HG02870 (cell line): ENCODE results near the gene OR10H1.
"Not testable (repeated sequence)": the region's sequence is repeated elsewhere in the genome, so short reads cannot be mapped to it uniquely, and the experiment has no call there.

ENCODE experiments used
- ATAC-seq: cut with Tn5 transposase; IDR thresholded peaks from one replicate; pipeline ENCODE4 v1.9.1; 2021; ENCODE audit warnings: mild to moderate bottlenecking, moderate library complexity; ENCODE audit not compliant: unreplicated experiment

OR10H1 gene

GRCh38 chr19:15815306-15815705 lies at the start of gene OR10H1:
OR10H1 (minus strand) TSS chr19:15815664; CDS start chr19:15808037, 7,627 bp downstream.
- no peak for ATAC-seq

- no peak for ATAC-seq
Measured at GRCh38 chr19:15864824-15865223, 49.4 kb upstream of the OR10H1 start.

- ATAC-seq = no peak
Measured at GRCh38 chr19:15863272-15863671, 47.8 kb upstream of the OR10H1 start.

- ATAC-seq = no peak
Measured at GRCh38 chr19:15862444-15862843, 47.0 kb upstream of the OR10H1 start.

- no peak for ATAC-seq
Measured at GRCh38 chr19:15860522-15860921, 45.1 kb upstream of the OR10H1 start.

GRCh38 chr19:15859187-15859586 lies 43.7 kb upstream of the OR10H1 start:
- ATAC-seq = no peak

GRCh38 chr19:15850385-15850784 lies 34.9 kb upstream of the OR10H1 start:
- ATAC-seq = no peak

- no peak for ATAC-seq
Measured at GRCh38 chr19:15846923-15847322, 31.5 kb upstream of the OR10H1 start.

GRCh38 chr19:15843894-15844222 lies 28.4 kb upstream of the OR10H1 start:
- ATAC-seq = not testable (repeated sequence)

- ATAC-seq = no peak
Measured at GRCh38 chr19:15843203-15843893, 27.9 kb upstream of the OR10H1 start.

GRCh38 chr19:15841875-15842569 lies 26.6 kb upstream of the OR10H1 start:
- no peak for ATAC-seq

- no peak for ATAC-seq
Measured at GRCh38 chr19:15840833-15841232, 25.4 kb upstream of the OR10H1 start.

GRCh38 chr19:15839888-15840287 lies 24.4 kb upstream of the OR10H1 start:
- not testable (repeated sequence) for ATAC-seq

GRCh38 chr19:15838351-15838750 lies 22.9 kb upstream of the OR10H1 start:
- ATAC-seq = no peak

- ATAC-seq = no peak
Measured at GRCh38 chr19:15837221-15837731, 21.8 kb upstream of the OR10H1 start.

- peak; percentile 97 for ATAC-seq
Measured at GRCh38 chr19:15836330-15837220, 21.1 kb upstream of the OR10H1 start.

GRCh38 chr19:15835565-15836329 lies 20.3 kb upstream of the OR10H1 start:
- ATAC-seq = not testable (repeated sequence)

GRCh38 chr19:15834232-15834631 lies 18.8 kb upstream of the OR10H1 start:
- not testable (repeated sequence) for ATAC-seq

GRCh38 chr19:15831626-15832025 lies 16.2 kb upstream of the OR10H1 start:
- no peak for ATAC-seq

GRCh38 chr19:15829786-15830185 lies 14.3 kb upstream of the OR10H1 start:
- no peak for ATAC-seq

- ATAC-seq = no peak
Measured at GRCh38 chr19:15829306-15829698, 13.8 kb upstream of the OR10H1 start.
